Measurements from ENCODE around the gene LGALS3BP. TPM values are rescaled to one million over a fixed set of nuclear protein-coding genes. Genes with fewer than 3 reads are reported as not detected.
"Not testable (repeated sequence)": the region's sequence is repeated elsewhere in the genome, so short reads cannot be mapped to it uniquely, and the experiment has no call there.

The LGALS3BP gene
- total RNA-seq, 2 donors from 2014 or later = 390 to 448 TPM

GRCh38 chr17:78972507-78973105 is 7.1 kb downstream of the LGALS3BP start:
- intact Hi-C loops (cut with DNase I) = no loop called here
- DNase-seq = peak; percentile 23
- ATAC-seq = no peak

DNA sequence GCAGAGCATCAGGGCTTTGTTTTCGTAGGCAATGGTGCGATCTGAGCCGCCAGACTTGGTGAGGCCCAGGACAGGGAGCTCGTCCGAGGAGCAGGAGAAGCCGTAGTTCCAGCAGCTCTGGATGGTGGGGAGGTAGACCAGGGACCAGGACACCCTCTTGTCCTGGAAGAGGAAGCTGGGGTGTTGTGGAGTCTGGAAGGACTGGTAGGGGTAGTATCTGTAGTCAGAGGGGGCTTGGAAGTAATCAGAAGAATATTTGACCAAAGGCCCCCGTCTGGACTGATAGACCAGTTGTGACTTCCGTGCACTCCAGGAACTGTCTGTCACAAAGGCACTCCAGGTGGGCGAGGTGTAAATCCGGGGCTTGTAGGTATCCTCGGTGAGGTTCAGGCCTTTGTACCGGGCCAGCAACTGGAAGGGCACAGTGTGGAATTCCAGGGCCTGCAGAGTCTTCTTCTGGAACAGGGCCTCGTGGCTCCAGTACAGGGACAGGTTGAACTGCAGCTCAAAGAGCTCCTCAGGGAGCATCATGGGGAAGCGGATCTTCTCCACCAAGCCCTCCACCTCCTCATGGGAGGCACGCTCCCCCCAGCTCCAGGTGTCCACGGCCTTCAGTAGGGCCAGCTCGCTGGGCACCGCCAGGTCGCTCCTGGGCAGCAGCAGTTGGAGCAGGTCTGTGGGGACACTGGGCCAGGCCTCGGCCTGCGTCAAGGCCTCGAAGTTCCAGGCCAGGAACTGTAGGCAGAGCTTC is 7.8 kb downstream of the LGALS3BP start:
- intact Hi-C loops (cut with DNase I) = loop anchor here (1.0 to 2.0 kb wide), 2 partner anchors 103 to 106 kb away; no protein-coding TSS in a partner anchor
- ATAC-seq (no peak), DNase-seq (peak; percentile 18)

DNA sequence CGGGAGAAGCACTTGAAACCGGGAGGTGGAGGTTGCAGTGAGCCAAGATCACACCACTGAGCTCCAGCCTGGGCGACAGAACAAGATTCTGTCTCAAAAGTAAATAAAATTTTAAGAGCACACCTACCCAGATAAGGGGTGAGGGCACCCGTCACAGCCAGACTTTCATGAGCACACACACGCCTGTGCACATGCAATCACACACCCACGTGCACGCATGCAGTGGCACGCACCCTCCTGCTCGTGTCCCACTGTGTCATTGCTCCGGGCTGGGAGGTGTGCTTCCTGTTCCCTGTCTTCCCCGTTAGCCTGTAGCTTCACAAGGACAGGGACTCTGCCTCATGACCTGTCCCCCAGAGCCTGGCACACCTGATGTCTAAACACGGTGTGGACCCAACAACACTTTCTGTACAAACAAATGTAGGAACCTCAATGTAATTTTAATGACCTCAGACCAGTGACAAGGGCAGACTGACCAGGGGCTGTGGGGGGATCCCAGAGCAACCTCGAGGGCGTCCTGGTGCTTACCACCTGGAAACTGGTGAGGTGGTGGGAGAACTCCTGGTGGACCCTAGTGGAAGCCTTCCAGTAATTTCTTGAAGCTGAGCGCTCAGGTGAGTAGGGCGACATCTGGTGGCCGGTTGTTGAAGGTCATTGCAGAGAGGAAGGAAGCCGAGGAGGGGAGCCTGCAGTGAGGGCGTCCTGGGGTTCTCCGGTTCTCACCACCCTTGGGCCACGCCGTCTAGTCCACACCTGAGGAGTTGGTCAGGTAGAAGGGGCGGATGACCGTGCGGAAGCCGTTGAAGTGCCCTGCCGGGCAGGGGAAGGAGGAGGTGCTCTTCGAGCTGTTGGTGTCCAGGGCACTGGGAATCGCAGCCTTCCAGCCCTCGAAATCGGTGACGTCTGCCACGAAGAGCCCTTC is 8.6 kb downstream of the LGALS3BP start:
- ATAC-seq (peak; percentile 38 to 47), DNase-seq (peak; percentile 88)
- intact Hi-C loops (cut with DNase I) = loop anchor here (1.0 to 2.0 kb wide), 2 partner anchors 102 to 105 kb away; no protein-coding TSS in a partner anchor

DNA sequence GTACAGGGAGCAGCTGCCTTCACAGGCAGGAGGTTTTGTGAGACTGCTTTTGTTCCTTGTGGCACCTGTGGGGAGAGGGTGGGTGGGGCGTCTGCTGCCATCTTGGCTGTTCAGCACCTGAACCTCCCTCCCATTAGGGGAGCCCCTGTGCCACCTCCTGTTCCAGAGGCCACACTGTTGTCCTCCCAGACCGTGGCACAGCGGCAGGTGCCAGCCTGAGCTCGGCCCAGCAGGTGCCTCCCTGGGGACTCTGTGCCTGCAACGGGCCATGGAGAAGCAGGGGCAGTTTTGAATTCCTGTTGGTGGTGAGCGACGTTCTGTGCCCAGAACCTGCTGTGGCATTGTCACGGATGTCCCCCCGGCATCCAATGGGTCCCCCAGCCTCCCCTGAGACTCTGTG is 9.9 kb downstream of the LGALS3BP start:
- ATAC-seq = no peak
- intact Hi-C loops (cut with DNase I) = loop anchor here in 1 of 2 donors (2.0 kb wide), 1 partner anchor 101 kb away; no protein-coding TSS in a partner anchor
- DNase-seq = no peak

GRCh38 chr17:78967782-78968362 is 11.9 kb downstream of the LGALS3BP start:
- ATAC-seq = no peak
- DNase-seq = no peak
- intact Hi-C loops (cut with DNase I) = no loop called here

- intact Hi-C loops (cut with DNase I) = no loop called here
- ATAC-seq (no peak), DNase-seq (no peak)
These were observed 12.7 kb downstream of the LGALS3BP start for GRCh38 chr17:78966910-78967600.

DNA sequence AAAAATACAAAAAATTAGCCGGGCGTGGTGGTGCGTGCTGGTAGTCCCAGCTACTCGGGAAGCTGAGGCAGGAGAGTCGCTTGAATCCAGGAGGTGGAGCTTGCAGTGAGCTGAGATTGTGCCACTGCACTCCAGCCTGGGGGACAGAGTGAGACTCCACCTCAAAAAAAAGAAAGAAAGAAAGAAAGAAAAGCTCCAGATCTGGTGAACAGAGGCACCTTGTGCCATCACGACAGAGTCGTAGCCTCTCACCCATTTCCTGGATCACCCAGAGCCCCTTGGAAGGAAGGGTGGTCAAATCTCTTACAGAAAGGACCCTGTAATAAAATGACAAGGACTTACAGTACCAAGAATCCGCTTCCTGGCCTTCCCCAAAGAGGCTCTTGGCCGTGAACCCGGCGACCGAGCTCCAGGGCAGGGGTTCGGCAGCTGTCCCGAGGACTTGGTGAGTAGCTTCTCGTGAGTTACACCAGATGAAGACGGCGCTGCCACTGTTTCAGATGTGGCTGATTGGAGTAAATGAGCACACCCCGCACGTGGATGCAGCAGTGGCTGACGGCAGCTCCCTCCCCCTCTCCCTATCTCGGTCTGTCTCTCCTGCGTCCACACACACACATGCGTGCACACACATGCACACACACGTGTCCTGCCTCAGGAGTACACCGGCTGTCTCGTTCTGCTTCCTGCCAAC is 13.5 kb downstream of the LGALS3BP start:
- intact Hi-C loops (cut with DNase I) = no loop called here
- no peak for ATAC-seq
- DNase-seq = peak; percentile 22

- intact Hi-C loops (cut with DNase I) = no loop called here
These were observed 14.2 kb downstream of the LGALS3BP start for GRCh38 chr17:78965491-78965924.

GRCh38 chr17:78963378-78963777 is 16.3 kb downstream of the LGALS3BP start:
- intact Hi-C loops (cut with DNase I) = no loop called here
- ATAC-seq (no peak), DNase-seq (no peak)

More at GRCh38 chr17:78965491-78965924, 14.2 kb downstream of the LGALS3BP start:
- ATAC-seq (no peak), DNase-seq (no peak)

GRCh38 chr17:78962984-78963348 is 16.8 kb downstream of the LGALS3BP start:
- intact Hi-C loops (cut with DNase I); DNase-seq; ATAC-seq: not testable (repeated sequence)

DNA sequence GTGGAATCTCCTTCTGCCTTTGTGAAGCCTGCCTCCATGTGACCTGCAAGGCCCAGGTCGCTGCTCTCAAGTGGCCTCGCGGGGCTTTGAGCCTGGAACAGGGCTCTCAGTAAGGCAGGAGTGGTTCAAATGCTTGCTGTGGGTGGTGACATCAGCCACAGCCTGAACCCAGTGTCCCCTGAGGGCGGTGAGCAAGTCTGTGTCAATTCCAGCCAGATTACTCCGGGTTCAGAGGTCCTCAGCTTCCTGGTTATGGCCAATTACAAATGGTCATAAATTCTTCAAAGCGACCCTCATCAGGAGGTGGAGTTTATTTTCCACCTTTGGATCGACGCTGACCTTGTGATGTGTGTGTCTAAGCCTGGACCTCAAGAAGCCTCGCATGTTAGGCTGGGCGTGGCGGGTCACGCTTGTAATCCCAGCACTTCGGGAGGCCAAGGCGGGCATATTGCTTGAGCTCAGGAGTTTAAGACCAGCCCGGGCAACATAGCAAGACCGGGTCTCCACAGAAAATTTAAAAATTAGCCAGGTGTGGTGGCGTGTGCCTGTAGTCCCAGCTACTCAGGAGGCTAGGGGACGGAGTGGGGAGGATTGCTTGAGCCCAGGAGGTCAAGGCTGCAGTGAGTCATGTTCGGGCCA is 17.3 kb downstream of the LGALS3BP start:
- ATAC-seq (no peak), DNase-seq (no peak)
- intact Hi-C loops (cut with DNase I) = no loop called here

GRCh38 chr17:78961571-78961970 is 18.2 kb downstream of the LGALS3BP start:
- no peak for DNase-seq

GRCh38 chr17:78960928-78961327 is 18.8 kb downstream of the LGALS3BP start:
- intact Hi-C loops (cut with DNase I) = no loop called here
- DNase-seq = no peak
- peak; percentile 36 to 89 for ATAC-seq

More at GRCh38 chr17:78961571-78961970, 18.2 kb downstream of the LGALS3BP start:
- intact Hi-C loops (cut with DNase I) = no loop called here
- ATAC-seq = no peak

DNA sequence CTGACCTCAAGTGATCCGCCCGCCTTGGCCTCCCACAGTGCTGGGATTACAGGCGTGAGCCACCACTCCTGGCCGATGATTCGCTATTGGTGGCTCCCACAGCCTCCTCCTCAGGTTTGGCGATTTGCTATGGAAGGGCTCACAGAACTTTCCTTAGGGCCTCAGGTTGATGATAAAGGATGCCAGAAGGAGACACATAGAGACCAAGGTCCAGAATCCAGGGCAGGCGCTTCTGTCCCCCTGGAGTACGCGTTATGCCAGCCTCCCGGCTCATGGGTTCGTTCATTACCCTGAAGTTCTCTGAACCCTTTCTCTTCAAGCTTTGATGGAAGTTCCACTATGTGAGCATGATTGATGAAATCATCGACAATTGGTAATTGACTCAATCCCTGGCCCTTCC is 19.9 kb downstream of the LGALS3BP start:
- ATAC-seq (no peak), DNase-seq (no peak)
- intact Hi-C loops (cut with DNase I) = no loop called here

DNA sequence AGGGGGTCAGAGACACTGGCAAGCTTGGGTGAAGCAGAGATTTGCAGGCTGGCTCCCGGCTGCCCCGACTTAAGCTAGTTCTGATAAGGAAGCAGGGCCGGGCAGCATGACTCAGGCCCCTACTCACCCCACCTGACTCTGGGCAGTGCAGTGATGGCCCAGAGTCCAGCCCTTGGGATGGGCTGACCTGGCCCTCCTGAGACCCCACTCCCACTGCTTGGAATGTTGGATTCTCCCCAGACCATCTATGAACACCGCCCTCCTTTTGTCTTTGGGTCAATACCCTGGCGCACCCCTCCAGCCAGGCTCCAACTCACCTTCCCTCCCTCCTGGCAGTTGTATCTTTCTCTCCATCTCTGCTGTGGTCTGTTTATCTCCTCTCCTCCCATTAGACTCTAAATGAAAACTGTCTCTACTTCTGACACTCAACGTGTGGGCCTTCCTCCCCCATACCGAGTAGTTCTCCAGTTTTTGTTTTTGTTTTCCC is 21.0 kb downstream of the LGALS3BP start:
- DNase-seq (no peak), ATAC-seq (peak in 1 of 2 donors; percentile 90)
- intact Hi-C loops (cut with DNase I) = no loop called here

DNA sequence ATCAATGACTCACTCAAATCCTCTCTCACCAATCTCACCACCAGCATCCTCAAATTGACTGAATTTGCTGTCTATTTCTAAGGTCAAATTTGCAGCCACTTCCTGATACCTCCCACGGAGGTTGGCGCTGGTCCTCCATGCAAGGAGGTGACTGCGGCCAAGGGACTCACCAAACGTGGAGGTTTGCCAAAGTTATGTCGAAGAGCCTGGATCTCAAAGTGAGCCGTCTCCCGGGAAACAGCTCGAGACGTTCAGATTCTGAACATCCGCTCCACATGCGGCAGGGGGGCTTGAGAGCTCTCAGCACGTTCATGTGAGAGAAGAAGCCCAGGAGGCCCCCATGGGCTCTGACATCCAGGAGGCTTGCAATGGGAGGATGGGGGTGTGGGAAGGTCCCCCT is 22.6 kb downstream of the LGALS3BP start:
- no peak for ATAC-seq
- intact Hi-C loops (cut with DNase I) = no loop called here
- no peak for DNase-seq

DNA sequence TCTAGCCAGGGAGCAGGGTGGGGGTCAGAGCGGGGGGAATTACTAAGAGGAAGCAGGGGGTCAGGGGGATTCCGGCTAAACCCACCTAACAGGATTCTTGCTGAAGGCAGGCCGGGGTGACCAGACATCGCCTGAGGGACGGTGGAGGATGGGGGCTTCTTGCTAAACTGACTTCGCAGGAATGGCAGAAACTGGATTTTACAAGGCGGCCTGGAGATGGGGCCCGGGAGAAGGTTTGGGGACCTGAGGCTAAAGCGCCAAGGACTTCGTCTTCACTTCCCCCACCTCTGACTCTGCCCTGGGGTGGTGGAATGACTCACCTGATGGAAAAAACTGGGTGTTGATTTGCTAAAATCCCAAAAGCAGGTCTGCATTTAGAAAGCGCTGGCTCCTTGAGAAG is 23.5 kb downstream of the LGALS3BP start:
- no peak for ATAC-seq
- DNase-seq = no peak
- intact Hi-C loops (cut with DNase I) = no loop called here
